Gastrocnemius medialis (tissue), 4 donors: ENCODE results near the gene OR10J1.

Experiments used
- CTCF ChIP-seq, 5 experiments: fragments of 450-650 bp in 3 of 5; fragments of 200-600 bp in 2 of 5; sonication (generic) in 2 of 5; IDR thresholded peaks in 4 of 5; conservative IDR thresholded peaks in 1 of 5; 1 replicate in 4 of 5; 2 replicates in 1 of 5; pipeline ENCODE4 v1.5.1; 2016 to 2019; ENCODE audit warnings: antibody characterized with exemption in 5 of 5, mild to moderate bottlenecking in 3 of 5, moderate library complexity in 3 of 5
- POLR2A ChIP-seq, 2 donors: fragments of 450-650 bp; IDR thresholded peaks; one replicate each; pipeline ENCODE4 v1.6.1; 2017; ENCODE audit warnings: antibody characterized with exemption in 2 of 2, mild to moderate bottlenecking in 2 of 2, moderate library complexity in 2 of 2

- no peak for TF ChIP-seq POLR2A (IDR thresholded peaks at IDR 0.05)
- TF ChIP-seq CTCF (IDR thresholded peaks at IDR 0.05 in 4 of 5, conservative IDR thresholded peaks at IDR 0.05 in 1 of 5): no peak
Measured at GRCh38 chr1:159421821-159422220, 17.7 kb upstream of the OR10J1 start.
